GM18858 (cell line): ENCODE measurements around the gene GNG14.
"Not testable (repeated sequence)": the region's sequence is repeated elsewhere in the genome, so short reads cannot be mapped to it uniquely, and the experiment has no call there.

Experiments used
- ATAC-seq: cut with Tn5 transposase; IDR thresholded peaks from one replicate; pipeline ENCODE4 v1.9.1; 2021; ENCODE audit not compliant: unreplicated experiment

Gene GNG14

GRCh38 chr19:12723381-12723640 is 35.5 kb downstream of the GNG14 start:
- no peak for ATAC-seq

GRCh38 chr19:12723641-12724426 is 36.0 kb downstream of the GNG14 start, which contains the start of gene TNPO2:
Gene TNPO2 (minus strand): TSS chr19:12723932. CDS start chr19:12720977, 2,955 bp downstream.
- no peak for ATAC-seq

DNA sequence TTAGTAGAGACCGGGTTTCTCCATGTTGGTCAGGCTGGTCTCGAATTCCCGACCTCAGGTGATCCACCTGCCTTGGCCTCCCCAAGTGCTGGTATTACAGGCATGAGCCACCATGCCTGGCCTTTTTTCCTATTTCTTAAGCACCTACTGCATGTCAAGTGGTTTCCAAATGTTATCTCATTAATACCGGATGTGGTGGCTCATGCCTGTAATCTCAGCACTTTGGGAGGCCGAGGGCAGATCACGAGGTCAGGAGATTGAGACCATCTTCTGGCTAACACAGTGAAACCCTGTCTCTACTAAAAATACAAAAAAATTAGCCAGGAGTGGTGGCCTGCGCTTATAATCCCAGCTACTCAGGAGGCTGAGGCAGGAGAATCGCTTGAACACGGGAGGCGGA is 37.8 kb downstream of the GNG14 start:
- ATAC-seq, result not testable (repeated sequence)

GRCh38 chr19:12726988-12727316 is 39.2 kb downstream of the GNG14 start:
- ATAC-seq, result no peak

DNA sequence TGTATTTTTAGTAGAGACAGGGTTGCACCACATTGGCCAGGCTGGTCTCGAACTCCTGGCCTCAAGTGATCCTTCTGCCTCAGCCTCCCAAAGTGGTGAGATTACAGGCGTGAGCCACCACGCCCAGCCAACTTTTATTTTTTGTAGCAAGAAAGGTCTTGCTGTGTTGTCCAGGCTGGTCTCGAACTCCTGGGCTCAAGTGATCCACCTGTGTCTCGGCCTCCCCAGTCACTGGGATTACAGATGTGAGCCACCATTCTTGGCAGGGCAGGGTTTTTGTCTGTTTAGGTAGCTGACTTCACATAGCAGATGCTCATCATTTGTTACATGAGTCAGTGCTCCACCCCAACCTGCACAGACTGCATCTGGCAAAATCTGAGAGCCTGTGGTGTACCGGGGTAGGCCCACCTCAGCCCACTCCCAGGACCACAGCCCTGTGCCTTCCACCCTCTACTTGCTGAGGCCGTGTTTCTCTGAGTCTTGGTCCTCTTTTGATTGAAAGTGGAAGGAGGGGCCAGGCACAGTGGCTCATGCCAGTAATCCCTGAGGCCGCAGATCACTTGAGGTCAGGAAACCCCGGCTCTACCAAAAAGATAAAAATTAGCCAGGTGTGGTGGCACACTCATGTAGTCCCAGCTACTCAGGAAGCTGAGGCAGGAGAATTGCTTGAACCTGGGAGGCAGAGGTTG is 40.1 kb downstream of the GNG14 start:
- ATAC-seq, result no peak

DNA sequence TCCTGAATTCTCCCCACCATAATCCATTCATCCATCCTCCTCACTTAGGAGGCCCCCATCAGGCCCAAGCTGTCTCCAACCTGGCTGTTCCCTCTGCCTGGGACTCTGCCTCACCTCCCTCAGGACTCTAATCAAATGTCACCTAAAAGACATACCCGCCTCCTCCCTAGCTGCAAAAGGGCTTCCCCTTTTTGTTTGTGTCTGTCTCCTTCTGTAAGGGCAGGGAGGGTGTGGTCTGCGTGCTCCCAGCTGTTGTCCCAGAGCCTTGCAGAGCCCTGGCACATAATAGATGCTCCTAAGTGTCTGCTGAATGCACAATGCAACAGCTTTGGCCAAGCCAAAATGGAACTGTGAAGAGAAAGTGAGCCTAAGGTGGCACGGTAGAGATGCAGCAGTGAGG is 42.3 kb downstream of the GNG14 start:
- ATAC-seq, result no peak

GRCh38 chr19:12731337-12731736 is 43.5 kb downstream of the GNG14 start:
- no peak for ATAC-seq

DNA sequence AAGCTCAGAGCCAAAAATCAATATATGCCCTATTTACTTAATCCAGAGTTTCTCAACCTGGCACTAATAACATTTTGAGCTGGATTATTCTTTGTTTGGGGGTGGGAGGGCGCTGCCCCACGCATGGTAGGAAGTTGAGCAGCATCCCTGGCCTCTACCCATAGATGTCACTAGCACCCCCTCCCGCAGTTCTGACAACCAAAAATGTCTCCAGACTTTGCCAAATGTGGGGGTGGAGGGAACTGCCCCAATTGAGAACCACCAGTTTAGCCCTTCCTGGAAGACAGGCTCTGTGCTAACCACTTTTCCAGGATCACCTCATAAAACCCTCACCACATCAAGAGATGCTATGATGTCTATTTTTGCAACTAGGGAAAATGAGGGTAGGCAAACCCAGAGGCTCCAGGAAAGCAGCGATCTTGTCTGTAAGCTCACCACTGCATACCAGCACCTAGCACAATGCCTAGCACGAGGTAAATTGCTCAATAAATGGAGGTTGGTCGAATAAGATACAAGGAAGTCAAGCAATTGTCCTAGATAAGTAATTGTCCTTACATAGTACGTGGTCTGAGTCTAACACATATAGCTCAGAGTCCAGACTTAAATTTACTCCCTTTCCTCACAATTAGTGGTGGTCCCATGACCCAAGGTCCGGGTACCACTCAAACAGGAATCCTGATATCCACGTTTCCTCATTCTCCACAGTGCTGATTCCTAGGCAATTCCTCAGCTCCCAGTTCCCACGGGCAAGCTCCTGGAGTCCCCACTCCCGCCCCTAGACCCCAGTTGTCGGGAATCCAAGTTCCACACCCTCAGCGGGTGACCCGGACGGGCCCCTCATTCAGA is 45.8 kb downstream of the GNG14 start:
- ATAC-seq, result no peak

DNA sequence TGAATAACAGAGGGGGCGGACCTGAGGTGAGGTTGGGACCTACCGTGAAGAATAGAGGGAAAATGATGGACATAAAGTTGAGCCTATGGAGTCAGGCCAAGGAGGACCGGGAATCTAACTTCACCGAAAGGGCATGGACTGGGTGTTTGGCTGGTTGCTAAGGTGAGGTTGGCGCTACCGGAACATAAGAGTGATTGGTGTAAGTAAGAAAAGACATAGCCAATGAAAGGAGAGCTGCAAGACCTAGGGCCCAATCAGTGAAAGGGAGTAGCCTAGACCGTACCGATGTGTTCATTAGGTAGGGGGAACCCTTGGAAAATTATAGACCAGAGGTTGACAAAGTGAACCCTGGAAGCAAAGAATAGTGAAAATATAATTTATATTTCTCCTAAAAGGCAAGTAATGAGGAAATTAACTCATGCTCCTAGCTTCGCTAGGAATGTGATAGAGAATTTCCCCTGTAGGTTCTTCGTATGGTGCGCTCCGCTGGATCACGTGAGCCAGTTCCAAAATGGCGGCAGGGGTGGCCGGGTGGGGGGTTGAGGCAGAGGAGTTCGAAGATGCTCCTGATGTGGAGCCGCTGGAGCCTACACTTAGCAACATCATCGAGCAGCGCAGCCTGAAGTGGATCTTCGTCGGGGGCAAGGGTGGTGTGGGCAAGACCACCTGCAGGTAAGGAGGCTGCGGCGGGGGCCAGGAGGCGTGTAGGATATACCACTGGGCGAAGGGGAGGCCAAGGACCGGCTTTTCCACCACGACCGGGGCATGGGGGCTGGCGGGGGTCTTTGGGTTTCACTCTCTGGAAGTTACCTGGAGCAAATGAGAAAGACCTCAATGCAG is 49.4 kb downstream of the GNG14 start, which contains the start of gene GET3:
Gene GET3 (plus strand): TSS at position 503 of the 840 bp plus-strand sequence. CDS start 9 bp downstream, at position 512.
- peak; percentile 73 for ATAC-seq

GRCh38 chr19:12737835-12738351 is 50.1 kb downstream of the GNG14 start:
- ATAC-seq, result no peak
